ENCODE results near the gene CDK5R1.
"Not testable (repeated sequence)": the region's sequence is repeated elsewhere in the genome, so short reads cannot be mapped to it uniquely, and the experiment has no call there.

Gene CDK5R1

DNA sequence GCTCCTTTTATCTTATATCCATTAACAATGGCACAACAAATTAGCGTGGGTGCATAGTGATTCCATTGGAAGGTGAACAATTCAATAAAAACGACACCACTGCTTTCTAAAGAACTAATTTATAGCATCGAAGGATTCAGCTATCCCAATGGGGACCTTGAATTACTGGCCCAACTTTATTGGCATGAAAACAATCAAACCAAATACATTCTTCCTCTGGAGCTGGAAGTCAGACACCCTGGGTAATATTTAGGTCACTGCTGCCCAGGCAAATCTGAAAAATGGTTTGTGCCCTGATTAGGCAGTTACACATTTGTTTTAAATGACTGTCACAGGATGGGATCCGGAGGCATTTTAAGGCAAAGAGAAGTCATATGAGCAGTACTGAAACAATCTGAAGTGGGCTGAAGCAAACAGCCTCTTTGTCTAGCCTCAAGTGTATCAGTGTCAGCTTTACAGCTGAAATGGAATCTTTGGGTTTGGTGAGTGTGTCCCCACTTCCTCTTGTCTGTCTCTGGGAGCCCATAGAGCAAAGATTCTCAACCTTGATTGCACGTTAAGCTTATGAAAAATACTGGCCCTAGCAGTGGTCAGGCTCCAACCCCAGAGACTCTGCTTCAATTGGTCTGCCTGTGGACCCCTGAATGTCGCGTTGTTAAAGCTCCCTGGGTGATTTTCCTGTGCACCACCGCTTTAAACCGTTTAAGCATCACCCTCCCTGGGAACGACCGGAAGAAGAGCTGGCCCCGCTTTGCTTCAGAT is 30.3 kb downstream of the CDK5R1 start:
- no peak for DNase-seq (ENCODE audit: low read depth)

GRCh38 chr17:32517982-32518381 is 31.2 kb downstream of the CDK5R1 start:
- DNase-seq (ENCODE audit: low read depth), result no peak

- no peak for DNase-seq (ENCODE audit: low read depth)
Measured at GRCh38 chr17:32518646-32519227, 31.9 kb downstream of the CDK5R1 start.

- DNase-seq (ENCODE audit: low read depth), result peak; percentile 40
Measured at GRCh38 chr17:32519228-32520103, 32.7 kb downstream of the CDK5R1 start.

DNA sequence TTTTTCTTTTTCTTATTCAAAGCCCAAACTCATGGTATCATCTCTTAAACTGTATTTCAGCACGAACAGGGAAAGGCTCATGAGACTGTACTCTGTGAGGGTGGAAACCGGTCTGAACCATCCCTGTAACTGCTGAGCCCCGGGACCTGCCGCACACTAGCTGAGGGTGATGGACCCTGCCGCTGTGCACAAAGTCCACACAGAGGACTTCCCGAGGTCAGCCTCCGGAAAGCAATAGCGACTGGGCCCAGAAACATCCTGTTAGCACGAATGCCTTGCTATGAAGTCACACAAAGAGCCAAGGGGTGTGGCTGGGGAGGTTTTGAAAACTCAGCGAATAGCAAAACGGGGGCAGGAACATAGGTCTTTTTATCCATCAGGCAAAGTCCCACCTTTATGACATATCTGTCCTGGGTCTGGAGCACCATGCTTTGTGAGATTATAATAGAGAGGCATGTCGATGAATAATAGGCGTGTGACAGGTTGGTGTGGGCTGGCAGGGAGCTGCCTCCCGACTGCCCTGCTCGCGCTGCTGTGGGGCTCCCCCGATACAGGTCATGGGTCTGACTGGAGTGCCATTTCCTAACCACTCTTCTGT is 33.4 kb downstream of the CDK5R1 start:
- DNase-seq (ENCODE audit: low read depth), result peak; percentile 23

GRCh38 chr17:32520737-32521404 is 34.1 kb downstream of the CDK5R1 start:
- DNase-seq (ENCODE audit: low read depth), result no peak

DNA sequence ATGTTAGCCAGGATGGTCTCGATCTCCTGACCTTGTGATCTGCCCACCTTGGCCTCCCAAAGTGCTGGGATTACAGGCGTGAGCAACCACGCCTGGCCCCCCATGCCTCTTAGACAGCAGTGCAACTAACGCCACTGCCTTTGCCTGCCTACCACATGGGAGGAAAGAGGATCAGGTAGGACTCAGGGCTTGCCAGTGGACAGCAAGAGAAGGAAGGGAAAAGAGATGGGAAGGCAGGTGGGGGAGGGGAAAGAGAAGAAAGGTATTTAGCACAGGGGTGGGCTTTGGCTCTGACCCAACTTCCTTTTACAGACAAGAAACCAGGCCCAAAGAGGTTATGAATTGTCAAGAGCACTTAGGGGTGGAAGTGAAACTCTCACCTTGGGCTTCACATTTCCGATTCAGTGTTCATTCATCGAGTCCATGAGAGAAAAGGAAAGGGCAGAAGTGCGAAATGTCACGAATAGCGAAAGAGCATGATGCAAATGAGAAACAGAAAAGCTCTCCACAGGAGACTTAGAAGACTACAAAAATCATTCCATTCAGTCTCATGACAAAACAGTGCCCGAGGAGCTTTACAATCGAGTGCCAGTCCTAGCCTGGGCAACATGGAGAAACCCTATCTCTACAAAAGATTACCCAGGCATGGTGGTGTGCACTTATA is 36.4 kb downstream of the CDK5R1 start:
- no peak for DNase-seq (ENCODE audit: low read depth)

- DNase-seq (ENCODE audit: low read depth), result no peak
Measured at GRCh38 chr17:32523827-32524552, 37.2 kb downstream of the CDK5R1 start.

- not testable (repeated sequence) for DNase-seq (ENCODE audit: low read depth)
Measured at GRCh38 chr17:32524553-32524880, 37.7 kb downstream of the CDK5R1 start.

DNA sequence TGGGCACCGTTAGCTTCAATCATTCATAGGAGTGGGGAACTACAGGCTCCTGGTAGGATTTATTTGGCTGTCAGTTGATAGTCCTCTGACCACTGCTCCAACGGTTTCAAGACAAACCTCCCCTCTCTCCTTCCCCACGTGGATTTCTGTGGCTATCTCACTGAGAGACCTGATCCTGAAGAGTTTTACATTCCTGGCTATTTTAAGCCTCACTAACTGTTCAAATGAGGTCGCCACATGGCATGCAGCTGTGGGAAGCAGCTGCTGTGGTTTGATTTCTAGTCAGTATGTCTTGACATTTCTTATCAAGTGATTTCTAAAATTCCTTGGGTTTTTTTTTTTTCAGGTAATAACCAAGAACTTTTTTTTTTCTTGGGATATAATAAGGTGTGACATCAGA is 38.3 kb downstream of the CDK5R1 start:
- DNase-seq (ENCODE audit: low read depth), result no peak

GRCh38 chr17:32527146-32527545 is 40.4 kb downstream of the CDK5R1 start:
- DNase-seq (ENCODE audit: low read depth), result no peak

DNA sequence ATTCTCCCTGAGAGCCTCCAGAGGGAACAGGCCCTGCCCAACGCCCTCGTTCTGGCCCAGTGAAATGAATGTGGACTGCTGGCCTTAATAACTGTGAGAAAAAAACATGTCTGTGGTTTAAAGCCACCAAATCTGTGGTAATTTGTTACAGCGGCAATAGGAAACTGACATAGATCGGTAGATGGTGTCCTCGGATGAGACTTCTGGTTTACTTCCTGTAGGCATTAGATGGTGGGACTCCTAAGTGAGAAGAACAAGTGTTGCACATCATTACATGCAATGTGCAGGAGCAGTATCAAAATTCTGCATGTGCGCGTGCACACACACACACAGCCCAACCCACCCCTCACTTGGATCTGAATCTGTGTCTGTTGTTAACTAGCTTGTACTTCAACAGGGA is 42.0 kb downstream of the CDK5R1 start:
- DNase-seq (ENCODE audit: low read depth), result no peak

- DNase-seq (ENCODE audit: low read depth), result no peak
Measured at GRCh38 chr17:32529604-32530003, 42.8 kb downstream of the CDK5R1 start.

DNA sequence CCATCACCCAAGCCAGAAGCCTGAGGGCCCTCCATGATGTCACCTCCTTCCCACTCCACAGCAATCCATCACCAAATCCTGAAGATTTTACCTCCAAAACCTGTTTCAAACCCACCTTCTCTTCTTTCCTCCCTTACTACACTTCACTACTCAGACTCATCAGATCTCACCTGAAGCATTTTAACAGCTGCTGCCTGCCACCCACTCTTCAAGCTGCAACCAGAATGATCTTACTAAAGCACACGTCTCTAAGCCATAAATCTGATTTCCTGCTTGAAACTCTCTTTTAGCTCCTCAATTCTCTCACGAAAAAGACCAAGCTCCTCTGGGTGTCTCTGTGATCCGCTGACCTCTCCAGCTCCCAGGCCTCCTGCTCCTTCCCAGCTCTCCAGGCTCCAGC is 46.5 kb downstream of the CDK5R1 start:
- DNase-seq (ENCODE audit: low read depth), result no peak

- no peak for DNase-seq (ENCODE audit: low read depth)
Measured at GRCh38 chr17:32536736-32537643, 50.2 kb downstream of the CDK5R1 start.

All from stimulated activated CD8-positive, alpha-beta memory T cell treated with anti-CD3 and anti-CD28 coated beads, Interleukin-4, amount 100 ng/mL, for 24 hours (primary cell).